NOMO-1 treated with dmso at 0.1 percent for 144 hours (cell line): Measurements from ENCODE around the gene NECTIN3.

Experiments used
- DNase-seq: peaks from one replicate; lab custom pipeline; 2025; ENCODE audit not compliant: unreplicated experiment; lab: John Stamatoyannopoulos, UW

NECTIN3 gene

DNA sequence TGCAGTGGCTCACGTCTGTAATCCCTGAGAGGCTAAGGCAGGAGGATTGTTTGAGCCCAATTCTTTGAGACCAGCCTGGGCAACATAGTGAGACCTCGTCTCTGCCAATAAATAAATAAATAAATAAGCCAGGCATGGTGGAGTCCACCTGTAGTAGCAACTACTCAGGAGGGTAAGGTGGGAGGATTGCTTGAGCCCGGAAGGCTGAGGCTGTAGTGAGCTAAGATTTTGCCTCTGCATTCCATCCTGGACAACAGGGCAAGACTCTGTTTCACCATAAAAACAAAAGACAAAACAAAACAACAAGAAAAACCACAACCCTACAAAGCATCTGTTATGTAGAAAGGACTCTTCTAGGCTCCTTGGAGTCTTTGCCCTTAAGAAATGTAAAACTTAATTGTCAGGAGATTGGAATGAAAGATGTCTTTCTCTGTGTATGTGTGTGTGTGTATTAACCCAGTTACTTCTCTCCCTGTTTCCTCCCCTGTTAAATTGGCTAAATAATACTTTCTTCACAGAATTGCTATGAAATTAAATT lies 9.5 kb downstream of the NECTIN3 start:
- DNase-seq = no peak

DNA sequence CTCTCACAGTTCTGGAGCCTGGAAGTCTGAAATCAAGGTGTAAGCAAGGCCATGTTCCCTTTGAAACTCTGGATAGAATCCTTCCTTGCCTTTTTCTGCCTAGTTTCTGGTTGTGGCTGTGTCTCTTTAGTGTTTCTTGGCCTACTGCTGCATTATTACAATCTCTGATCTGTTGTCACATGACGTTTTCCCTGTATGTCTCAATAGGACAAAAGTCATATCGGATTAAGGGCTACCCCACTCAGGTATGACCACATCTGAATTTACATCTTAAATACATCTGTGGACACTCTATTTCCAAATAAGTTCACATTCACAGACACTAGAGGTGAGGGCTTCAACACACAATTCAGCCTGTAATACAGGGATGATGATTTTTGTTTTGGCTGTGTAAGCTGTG lies 13.3 kb downstream of the NECTIN3 start:
- no peak for DNase-seq

DNA sequence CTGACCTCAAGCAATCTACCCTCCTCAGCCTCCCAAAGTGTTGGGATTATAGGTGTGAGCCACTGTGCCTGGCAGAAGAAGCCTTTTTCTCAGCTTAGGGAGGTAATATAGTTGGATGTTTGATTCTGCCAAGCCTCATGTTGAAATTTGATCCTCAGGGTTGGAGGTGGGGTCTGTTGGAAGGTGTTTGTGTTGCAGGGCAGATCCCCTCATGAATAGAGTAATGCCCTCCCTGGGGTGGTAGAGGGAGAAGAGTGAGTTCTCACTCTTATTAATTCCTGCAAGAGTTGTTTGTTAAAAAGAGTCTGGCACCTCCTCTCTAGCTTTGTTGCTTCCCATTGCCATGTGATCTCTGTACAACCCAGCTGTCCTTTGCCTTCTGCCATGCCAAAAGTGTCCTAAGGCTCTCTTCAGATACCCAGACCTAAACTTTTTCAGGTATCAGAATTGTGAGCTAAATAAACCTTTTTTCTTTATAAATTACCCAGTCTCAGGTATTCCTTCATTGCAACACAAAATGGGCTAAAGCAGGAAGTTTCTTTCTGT lies 16.4 kb downstream of the NECTIN3 start:
- DNase-seq = no peak

DNA sequence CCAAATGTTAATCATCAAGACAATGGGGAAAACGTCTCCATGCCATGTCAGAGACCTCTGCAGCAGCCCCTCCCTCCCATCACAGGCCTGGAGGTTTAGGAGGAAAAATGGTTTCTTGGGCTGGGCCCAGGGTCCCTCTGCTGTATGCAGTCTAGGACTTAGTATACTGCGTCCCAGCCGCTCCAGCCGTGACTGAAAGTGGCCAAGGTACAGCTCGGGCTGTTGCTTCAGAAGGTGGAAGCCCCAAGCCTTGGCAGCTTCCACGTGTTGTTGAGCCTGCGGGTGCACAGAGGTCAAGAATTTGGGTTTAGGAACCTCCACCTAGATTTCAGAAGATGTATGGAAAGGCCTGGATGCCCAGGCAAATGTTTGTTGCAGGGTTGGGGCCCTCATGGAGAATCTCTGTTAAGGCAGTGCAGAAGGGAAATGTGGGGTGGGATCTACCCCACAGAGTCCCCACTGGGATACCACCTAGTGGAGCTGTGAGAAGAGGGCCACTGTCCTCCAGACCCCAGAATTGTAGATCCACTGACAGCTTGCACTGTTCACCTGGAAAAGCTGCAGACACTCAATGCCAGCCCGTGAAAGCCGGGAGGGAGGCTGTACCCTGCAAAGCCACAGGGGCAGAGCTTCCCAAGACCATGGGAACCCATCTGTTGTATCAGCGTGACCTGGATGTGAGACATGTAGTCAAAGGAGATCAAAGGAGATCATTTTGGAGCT lies 25.0 kb downstream of the NECTIN3 start:
- no peak for DNase-seq

DNA sequence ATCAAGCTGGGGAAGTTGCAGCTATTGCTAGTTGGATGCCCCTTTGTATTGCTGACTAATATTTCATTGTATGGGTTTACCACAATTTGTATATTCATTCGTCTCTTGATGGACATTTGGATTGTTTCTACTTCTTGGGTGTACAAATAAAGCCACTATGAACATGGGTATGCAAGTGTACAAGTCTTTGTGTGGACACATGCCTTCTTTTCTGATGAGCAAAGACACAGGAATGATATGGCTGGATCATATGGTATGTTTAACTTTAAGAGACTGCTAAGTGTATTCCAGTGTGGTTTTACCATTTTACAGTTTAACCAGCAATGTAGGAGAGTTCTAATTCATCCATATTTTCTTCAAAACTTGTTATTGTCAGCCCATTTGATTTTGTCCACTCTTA lies 32.2 kb downstream of the NECTIN3 start:
- no peak for DNase-seq

DNA sequence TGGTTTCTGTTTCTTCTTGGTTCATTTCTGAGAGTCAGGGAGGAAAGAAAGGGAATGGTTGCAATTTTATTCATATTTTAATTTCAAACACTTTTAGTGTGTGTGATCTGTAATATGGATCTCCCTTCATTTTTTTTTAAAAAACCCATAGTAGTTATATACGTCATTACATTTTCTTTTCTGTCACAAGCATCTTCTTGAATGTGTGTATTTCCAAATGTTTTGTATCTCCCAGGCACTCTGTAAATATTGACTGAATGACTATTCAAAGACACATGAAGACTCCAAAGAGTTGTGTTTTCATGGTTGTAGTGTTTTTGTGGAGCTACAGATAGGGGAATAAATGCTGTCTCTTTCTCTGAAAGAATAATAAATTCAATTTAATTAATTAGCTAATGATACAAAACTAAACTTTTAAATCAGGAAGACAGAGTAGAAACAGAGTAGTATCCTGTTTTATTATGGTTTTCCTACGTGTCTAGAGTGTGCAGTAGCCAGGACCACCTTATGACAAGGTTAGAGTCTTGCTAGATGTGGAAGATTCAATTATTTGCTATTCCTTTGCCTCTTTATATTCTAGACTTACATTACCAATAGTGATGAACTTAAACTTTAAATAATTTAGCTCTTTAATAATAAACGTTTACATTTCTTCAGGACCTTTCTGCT lies 35.5 kb downstream of the NECTIN3 start:
- DNase-seq = no peak

- no peak for DNase-seq
Observed at GRCh38 chr3:111107662-111108035, 36.0 kb downstream of the NECTIN3 start.

DNA sequence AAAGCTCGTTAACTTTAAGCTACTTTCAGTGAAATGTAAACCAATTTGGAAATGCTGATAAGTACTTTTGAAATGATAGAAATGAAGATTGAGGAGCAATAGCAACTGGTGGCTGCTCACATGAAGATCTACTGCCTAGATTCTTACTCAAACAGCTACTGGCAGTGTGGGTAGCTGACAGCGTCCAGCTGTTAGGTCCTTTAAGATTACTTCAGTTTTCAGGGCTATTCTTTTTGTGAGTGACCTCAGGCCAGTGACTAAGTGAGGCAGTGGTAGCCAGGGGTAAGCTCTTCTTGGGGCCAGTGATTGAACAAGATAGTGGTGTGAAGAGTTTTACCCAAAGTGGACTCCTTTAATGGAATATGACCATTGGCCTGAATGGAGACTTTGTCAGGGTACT lies 41.3 kb downstream of the NECTIN3 start:
- DNase-seq = no peak

GRCh38 chr3:111128884-111129283 lies 57.3 kb downstream of the NECTIN3 start:
- no peak for DNase-seq

GRCh38 chr3:111130827-111131226 lies 59.2 kb downstream of the NECTIN3 start:
- DNase-seq = no peak

- DNase-seq = no peak
Observed at GRCh38 chr3:111134302-111134701, 62.7 kb downstream of the NECTIN3 start.

DNA sequence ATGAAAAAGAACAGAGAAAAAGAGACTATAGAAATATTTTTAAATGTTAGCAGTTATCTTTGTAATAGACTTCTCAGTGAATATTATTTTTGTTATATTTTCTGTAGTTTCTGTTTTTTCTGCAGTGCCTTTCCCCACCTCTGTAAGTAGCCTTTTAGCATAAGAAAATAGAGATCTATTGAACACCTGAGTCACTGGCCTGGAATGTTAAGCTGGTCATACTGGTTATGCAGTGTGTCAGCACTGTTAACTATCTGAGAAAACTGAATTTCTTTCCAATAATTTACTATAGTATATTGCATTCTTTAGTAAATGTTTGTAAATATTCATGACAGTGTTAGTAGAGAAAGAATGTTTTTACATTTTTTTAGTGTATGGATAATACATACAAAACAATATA lies 79.8 kb downstream of the NECTIN3 start:
- DNase-seq = no peak

- DNase-seq = no peak
Observed at GRCh38 chr3:111152496-111152895, 80.9 kb downstream of the NECTIN3 start.

DNA sequence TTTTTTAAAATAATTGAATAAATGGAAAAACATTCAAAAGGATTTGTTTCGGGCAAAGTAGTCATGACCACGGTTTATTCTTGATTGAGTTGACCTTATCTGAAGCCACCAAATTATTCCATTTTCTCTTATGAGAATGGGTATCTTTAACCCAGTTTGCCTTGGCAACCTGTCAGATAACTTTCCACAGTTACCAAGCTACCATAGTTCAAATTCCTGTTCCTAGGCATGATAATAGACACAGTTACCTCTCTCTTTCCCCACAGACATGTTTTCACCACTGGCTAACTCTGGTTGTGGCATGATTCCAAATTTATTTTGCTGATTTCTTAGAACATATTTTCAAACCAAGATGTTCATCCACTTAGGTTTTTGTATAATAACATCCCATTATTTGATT lies 84.9 kb downstream of the NECTIN3 start:
- DNase-seq = no peak

- DNase-seq = no peak
Observed at GRCh38 chr3:111159391-111159790, 87.8 kb downstream of the NECTIN3 start.

DNA sequence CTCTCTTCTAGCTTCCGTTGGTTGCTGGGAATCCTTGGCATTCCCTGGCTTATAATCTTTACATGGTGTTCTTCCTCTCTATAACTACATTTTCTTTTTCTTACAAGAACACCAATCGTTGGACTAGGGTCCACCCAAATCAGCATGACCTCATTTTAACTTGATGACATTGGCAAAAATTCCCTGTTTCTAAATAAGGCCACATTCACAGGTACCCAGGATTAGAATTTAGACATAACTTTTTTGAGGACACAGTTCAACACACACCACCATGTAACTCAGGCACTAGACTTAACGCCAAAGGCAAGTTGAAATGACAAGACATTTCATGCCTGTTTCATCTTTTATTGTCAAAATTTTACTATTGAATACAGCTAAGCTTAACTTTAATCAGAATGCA lies 93.0 kb downstream of the NECTIN3 start:
- no peak for DNase-seq

GRCh38 chr3:111165411-111165810 lies 93.8 kb downstream of the NECTIN3 start:
- no peak for DNase-seq

- DNase-seq = no peak
Observed at GRCh38 chr3:111173328-111173900, 101.8 kb downstream of the NECTIN3 start.

- DNase-seq = no peak
Observed at GRCh38 chr3:111173906-111174305, 102.3 kb downstream of the NECTIN3 start.

DNA sequence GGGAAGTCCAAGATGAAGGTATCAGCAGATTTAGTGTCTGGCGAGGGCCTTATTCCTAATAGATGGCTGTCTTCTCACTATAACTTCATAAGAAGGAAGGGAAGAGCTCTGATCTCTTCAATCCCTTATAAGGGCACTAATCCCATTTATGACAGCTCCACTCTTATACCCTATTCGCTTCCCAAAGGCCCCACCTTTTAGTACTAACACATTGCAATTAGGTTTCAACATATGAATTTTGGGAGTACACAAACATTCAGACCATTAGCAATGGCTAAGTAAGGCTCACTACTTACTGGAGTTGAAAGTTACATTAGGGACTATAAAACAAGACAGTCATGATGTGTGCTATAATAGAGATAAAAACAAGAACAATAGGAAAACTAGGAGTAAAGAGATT lies 118.9 kb downstream of the NECTIN3 start:
- DNase-seq = no peak

GRCh38 chr3:111193472-111193871 lies 121.9 kb downstream of the NECTIN3 start:
- no peak for DNase-seq

DNA sequence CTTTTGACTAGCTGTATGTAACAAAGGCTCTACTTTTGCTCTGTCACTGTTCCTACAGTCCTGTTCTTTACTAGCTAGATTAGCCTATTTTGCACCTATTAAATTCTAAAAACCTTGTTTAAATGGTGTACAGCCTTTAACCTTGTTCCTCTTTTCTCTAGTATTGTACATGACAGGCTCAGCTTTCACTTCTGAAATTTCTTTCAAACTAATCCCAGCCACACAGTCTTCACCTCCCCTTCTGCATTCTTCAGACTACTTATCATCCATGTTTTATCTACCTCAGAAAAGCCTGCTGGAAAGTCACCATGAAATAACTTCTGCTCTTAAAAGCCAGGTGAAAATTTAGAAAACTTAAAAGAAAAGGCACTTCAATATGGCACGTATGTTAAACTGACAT lies 122.4 kb downstream of the NECTIN3 start:
- peak; percentile 6 for DNase-seq
